Mammary epithelial cell (primary cell): ENCODE measurements around the gene RBM47.

ENCODE experiments used
- CTCF ChIP-seq, 2 donors: IDR thresholded peaks in 1 of 2; conservative IDR thresholded peaks in 1 of 2; 2 replicates each; pipeline ENCODE4 v1.5.1; 2011 to 2012; ENCODE audit warnings: inconsistent platforms in 2 of 2, low read length in 2 of 2, mild to moderate bottlenecking in 2 of 2, control low read depth in 1 of 2, low read depth in 1 of 2; ENCODE audit not compliant: insufficient read depth in 1 of 2; ENCODE audit errors: extremely low read depth in 1 of 2
- EZH2 ChIP-seq: IDR thresholded peaks from 2 replicates; pipeline ENCODE4 v1.6.1; 2012; ENCODE audit warnings: low read length, inconsistent platforms, borderline replicate concordance

GRCh38 chr4:40651280-40651679 is 21.6 kb upstream of the RBM47 start:
- TF ChIP-seq CTCF (conservative IDR thresholded peaks at IDR 0.05 in 1 of 2, IDR thresholded peaks at IDR 0.05 in 1 of 2; ENCODE audit: extremely low read depth in 1 of 2, insufficient read depth in 1 of 2, low read depth in 1 of 2, low read length in 2 of 2) (no peak), EZH2 (no peak)
